Esophagus muscularis mucosa (tissue), 4 donors: ENCODE measurements around the gene DCPS. TPM values are rescaled to one million over a fixed set of nuclear protein-coding genes. Genes with fewer than 3 reads are reported as not detected.

ENCODE experiments used
- DNase-seq: peaks from one replicate; pipeline ENCODE4 v3.0.0-alpha.2; 2017; ENCODE audit errors: extremely low spot score
- H3K27ac ChIP-seq, 4 donors: fragments of 200-600 bp; sonication (generic); replicated peaks in 1 of 4; 1 replicate in 3 of 4; 2 replicates in 1 of 4; pipeline ENCODE4 v1.5.1; 2016 to 2019; ENCODE audit warnings: mild to moderate bottlenecking in 1 of 4
- H3K27me3 ChIP-seq, 4 donors: fragments of 200-600 bp; sonication (generic); one replicate each; pipeline versions ENCODE4 v1.5.1 to v1.6.0; 2016 to 2019
- H3K36me3 ChIP-seq, 4 donors: fragments of 200-600 bp; sonication (generic); one replicate each; pipeline ENCODE4 v1.5.1; 2016 to 2019
- H3K4me1 ChIP-seq, 4 donors: fragments of 200-600 bp; sonication (generic); one replicate each; pipeline ENCODE4 v1.5.1; 2016 to 2019
- H3K4me3 ChIP-seq, 4 donors: fragments of 200-600 bp; sonication (generic); 1 replicate in 2 of 4; 2 replicates in 2 of 4; pipeline ENCODE4 v1.5.1; 2016 to 2019; ENCODE audit warnings: mild to moderate bottlenecking in 4 of 4, moderate library complexity in 1 of 4
- H3K9me3 ChIP-seq, 4 donors: fragments of 200-600 bp; sonication (generic); 1 replicate in 3 of 4; 2 replicates in 1 of 4; pipeline ENCODE4 v1.5.1; 2016 to 2019
- CTCF ChIP-seq, 3 experiments: fragments of 200-600 bp in 2 of 3; fragments of 450-650 bp in 1 of 3; sonication (generic) in 2 of 3; IDR thresholded peaks; one replicate each; pipeline ENCODE4 v1.5.1; 2017 to 2019; ENCODE audit warnings: antibody characterized with exemption in 3 of 3, mild to moderate bottlenecking in 2 of 3, moderate library complexity in 1 of 3
- EP300 ChIP-seq: sonication (generic); formaldehyde crosslinking; IDR thresholded peaks from one replicate; pipeline ENCODE4 v1.6.1; 2017; ENCODE audit warnings: antibody characterized with exemption
- POLR2A ChIP-seq: fragments of 450-650 bp; IDR thresholded peaks from one replicate; pipeline ENCODE4 v1.6.1; 2017; ENCODE audit warnings: antibody characterized with exemption, moderate library complexity, mild to moderate bottlenecking, low read depth
- POLR2AphosphoS5 ChIP-seq, 2 donors: sonication (generic); formaldehyde crosslinking; IDR thresholded peaks; one replicate each; pipeline ENCODE4 v1.6.1; 2017; ENCODE audit warnings: antibody characterized with exemption in 2 of 2
- WGBS: methylation state at CpG from one replicate; pipeline ENCODE4 v1.1.5; 2018; 5-methylcytosine and 5-hydroxymethylcytosine counted together
- intact Hi-C: fragments of 100-400 bp; cut with DNase I; formaldehyde crosslinking; loops from one replicate; pipeline ENCODE4 v1.15.1; 2023
- total RNA-seq, 4 donors: library from RNA; depleted of rRNA; stranded (reverse); fragments of >200 nt; gene quantifications; one replicate each; pipeline versions ENCODE4 v1.1.0 to v1.2.1, GENCODE V29; 2016

DCPS gene
- total RNA-seq, 4 donors from 2014 or later = 8.0 to 18.4 (median 14.3) TPM

DNA sequence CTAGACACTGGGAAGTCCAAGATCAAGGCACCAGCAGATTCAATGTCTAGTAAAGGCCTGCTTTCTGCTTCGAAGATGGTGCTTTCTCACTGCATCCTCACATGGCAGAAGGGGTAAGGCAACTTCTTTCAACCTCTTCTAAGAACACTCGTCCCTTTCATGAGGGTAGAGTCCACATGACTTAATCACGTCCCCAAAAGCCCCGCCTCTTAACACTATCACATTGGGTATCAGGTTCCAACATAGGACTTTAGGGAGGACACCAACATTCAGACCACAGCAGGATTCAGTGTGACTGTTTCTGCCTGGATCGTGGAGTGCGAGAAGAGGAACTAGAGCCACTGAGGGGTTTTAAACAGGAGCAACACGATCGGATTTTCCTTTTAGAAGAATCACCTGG is 24.7 kb upstream of the DCPS start:
- H3K4me3 ChIP-seq = no peak overlapping the region
- no peaks in the 10 kb centered on the region for H3K9me3 ChIP-seq
- H3K36me3 ChIP-seq = peaks cover 24 to 45% (median 38%) of the 10 kb centered on the region in 4 donors
- H3K27ac ChIP-seq = no peak overlapping the region
- H3K4me1 ChIP-seq = peaks cover 12 to 25% (median 19%) of the 10 kb centered on the region in 4 donors
- DNase-seq = no peak
- H3K27me3 ChIP-seq = no peaks in the 10 kb centered on the region
- WGBS = 86% methylated on average over 8 of the region's 8 CpGs
- intact Hi-C loops = no loop called here
- TF ChIP-seq POLR2A (no peak), CTCF (IDR thresholded peaks at IDR 0.05) (no peak), POLR2AphosphoS5 (IDR thresholded peaks at IDR 0.05) (no peak), EP300 (no peak)

- H3K36me3 ChIP-seq = peaks cover 16 to 31% (median 24%) of the 10 kb centered on the region in 4 donors
- 66% methylated on average over 5 of the region's 5 CpGs for WGBS
- TF ChIP-seq POLR2A = no peak
- no peak for TF ChIP-seq POLR2AphosphoS5 (IDR thresholded peaks at IDR 0.05)
- TF ChIP-seq EP300 = no peak
- no peak for TF ChIP-seq CTCF (IDR thresholded peaks at IDR 0.05)
- intact Hi-C loops = no loop called here
- H3K27me3 ChIP-seq = no peaks in the 10 kb centered on the region
- no peaks in the 10 kb centered on the region for H3K9me3 ChIP-seq
- no peak for DNase-seq
- H3K4me3 ChIP-seq = no peak overlapping the region
- H3K4me1 ChIP-seq = peaks cover 16 to 34% (median 32%) of the 10 kb centered on the region in 4 donors
- peak overlapping the region in 1 of 4 donors; percentile 95 for H3K27ac ChIP-seq
Observed at GRCh38 chr11:126280595-126280994, 23.3 kb upstream of the DCPS start.

- Histone ChIP-seq H3K27ac (peak overlapping the region in 1 of 4 donors; percentile 95), H3K4me3 (no peak overlapping the region), H3K9me3 (no peaks in the 10 kb centered on the region), H3K4me1 (peaks cover 16 to 34% (median 32%) of the 10 kb centered on the region in 4 donors), H3K36me3 (peaks cover 16 to 26% (median 18%) of the 10 kb centered on the region in 4 donors), H3K27me3 (no peaks in the 10 kb centered on the region)
- 80% methylated on average over 6 of the region's 6 CpGs for WGBS
- TF ChIP-seq EP300 (no peak), POLR2AphosphoS5 (IDR thresholded peaks at IDR 0.05) (no peak), POLR2A (no peak), CTCF (IDR thresholded peaks at IDR 0.05) (no peak)
- no peak for DNase-seq
- intact Hi-C loops = no loop called here
Observed at GRCh38 chr11:126281245-126281644, 22.6 kb upstream of the DCPS start.

GRCh38 chr11:126281666-126282175 is 22.1 kb upstream of the DCPS start:
- peak overlapping the region; percentile 92 to 98 (median 95) for H3K27ac ChIP-seq
- H3K4me1 ChIP-seq = peaks cover 16 to 34% (median 32%) of the 10 kb centered on the region in 4 donors
- peak overlapping the region in 3 of 4 donors; percentile 83 to 96 (median 91) for H3K4me3 ChIP-seq
- peaks cover 11 to 21% (median 15%) of the 10 kb centered on the region in 4 donors for H3K36me3 ChIP-seq
- TF ChIP-seq EP300 (no peak), CTCF (IDR thresholded peaks at IDR 0.05) (no peak), POLR2A (no peak), POLR2AphosphoS5 (IDR thresholded peaks at IDR 0.05) (no peak)
- no peaks in the 10 kb centered on the region for H3K9me3 ChIP-seq
- WGBS = 92% methylated on average over 10 of the region's 10 CpGs
- H3K27me3 ChIP-seq = no peaks in the 10 kb centered on the region
- no peak for DNase-seq
- intact Hi-C loops = no loop called here

GRCh38 chr11:126282361-126282735 is 21.5 kb upstream of the DCPS start:
- Histone ChIP-seq H3K9me3 (no peaks in the 10 kb centered on the region), H3K4me1 (peaks cover 16 to 34% (median 32%) of the 10 kb centered on the region in 4 donors), H3K27ac (peak overlapping the region; percentile 92 to 98 (median 95)), H3K36me3 (peaks cover 5 to 15% (median 14%) of the 10 kb centered on the region in 4 donors), H3K27me3 (no peaks in the 10 kb centered on the region), H3K4me3 (peak overlapping the region; percentile 83 to 96 (median 88))
- TF ChIP-seq CTCF (IDR thresholded peaks at IDR 0.05) (no peak), POLR2A (no peak), POLR2AphosphoS5 (IDR thresholded peaks at IDR 0.05) (peak in 1 of 2 donors; percentile 12), EP300 (no peak)
- intact Hi-C loops = no loop called here
- WGBS = 0% methylated on average over 15 of the region's 15 CpGs
- DNase-seq = no peak
